GM23338 (cell line): ENCODE measurements around the gene FAXC. TPM values are rescaled to one million over a fixed set of nuclear protein-coding genes. Genes with fewer than 3 reads are reported as not detected.

ENCODE experiments used
- ATAC-seq: fragments of 200-7000 bp; cut with Tn5 transposase; 3 replicates; pipeline ENCODE4 v1.9.1; 2020
- DNase-seq: peaks from one replicate; pipeline ENCODE4 v3.0.0-alpha.2; 2015; ENCODE audit warnings: low spot score
- H2AFZ ChIP-seq: fragments of 200-600 bp; sonication (generic); 2 replicates; pipeline ENCODE4 v1.8.0; 2016; ENCODE audit warnings: antibody characterized with exemption, mild to moderate bottlenecking, moderate library complexity
- H3F3A ChIP-seq: fragments of 200-600 bp; sonication (generic); replicated peaks from 2 replicates; pipeline ENCODE4 v1.8.0; 2017; ENCODE audit warnings: antibody characterized with exemption, mixed run types, low read depth
- H3K27ac ChIP-seq: fragments of 200-600 bp; sonication (generic); 2 replicates; pipeline ENCODE4 v1.6.1; 2016; ENCODE audit warnings: low read depth
- H3K27me3 ChIP-seq: fragments of 200-600 bp; sonication (generic); 2 replicates; pipeline ENCODE4 v1.8.0; 2016; ENCODE audit warnings: mild to moderate bottlenecking, mixed run types, moderate library complexity; ENCODE audit not compliant: insufficient read depth
- H3K36me3 ChIP-seq: fragments of 200-600 bp; sonication (generic); 2 replicates; pipeline ENCODE4 v1.8.0; 2016; ENCODE audit warnings: mild to moderate bottlenecking; ENCODE audit not compliant: insufficient read depth
- H3K4me1 ChIP-seq: fragments of 200-600 bp; sonication (generic); 2 replicates; pipeline ENCODE4 v1.8.0; 2016; ENCODE audit warnings: mild to moderate bottlenecking, moderate library complexity; ENCODE audit not compliant: insufficient read depth
- H3K4me2 ChIP-seq: fragments of 200-600 bp; sonication (generic); 2 replicates; pipeline ENCODE4 v1.7.1; 2017; ENCODE audit warnings: mixed run types
- H3K4me3 ChIP-seq: fragments of 200-600 bp; sonication (generic); 2 replicates; pipeline ENCODE4 v1.6.1; 2016; ENCODE audit warnings: mixed run types
- H3K79me2 ChIP-seq: fragments of 200-600 bp; sonication (generic); replicated peaks from 2 replicates; pipeline ENCODE4 v1.8.0; 2017; ENCODE audit warnings: mild to moderate bottlenecking; ENCODE audit not compliant: insufficient read depth
- H3K9me2 ChIP-seq: fragments of 200-600 bp; sonication (generic); 2 replicates; pipeline ENCODE4 v1.8.0; 2017; ENCODE audit not compliant: insufficient read depth
- H4K20me1 ChIP-seq: fragments of 200-600 bp; sonication (generic); replicated peaks from 2 replicates; pipeline ENCODE4 v1.8.0; 2017; ENCODE audit warnings: mild to moderate bottlenecking; ENCODE audit not compliant: insufficient read depth
- H3K27ac Mint-ChIP-seq: 2 replicates; pipeline ENCODE4 v1.8.0; 2020; ENCODE audit warnings: inconsistent platforms, mild to moderate bottlenecking, moderate library complexity, mixed read lengths
- H3K27me3 Mint-ChIP-seq: 3 replicates; pipeline ENCODE4 v1.8.0; 2022; ENCODE audit warnings: low read depth, mild to moderate bottlenecking, moderate library complexity, mixed read lengths, inconsistent platforms; ENCODE audit not compliant: insufficient read depth, poor library complexity
- H3K36me3 Mint-ChIP-seq: 3 replicates; pipeline ENCODE4 v1.8.0; 2021; ENCODE audit warnings: low read depth, mild to moderate bottlenecking, inconsistent platforms, moderate library complexity, mixed read lengths
- H3K4me1 Mint-ChIP-seq: 3 replicates; pipeline ENCODE4 v1.8.0; 2020; ENCODE audit warnings: mild to moderate bottlenecking, inconsistent platforms, mixed read lengths
- H3K4me3 Mint-ChIP-seq: 3 replicates; pipeline ENCODE4 v1.8.0; 2021; ENCODE audit warnings: moderate library complexity, mild to moderate bottlenecking, inconsistent platforms, mixed read lengths
- H3K9me3 Mint-ChIP-seq: 3 replicates; pipeline ENCODE4 v1.8.0; 2020; ENCODE audit warnings: moderate library complexity, mild to moderate bottlenecking, inconsistent platforms, mixed read lengths
- CREB1 ChIP-seq: fragments of 250-450 bp; sonication (Bioruptor Pico); IDR thresholded peaks from 2 replicates; pipeline ENCODE4 v1.5.0; 2020; ENCODE audit warnings: low read depth, mild to moderate bottlenecking, moderate library complexity
- CTCF ChIP-seq, 2 experiments: fragments of 200-600 bp in 1 of 2; sonication (generic) in 1 of 2; conservative IDR thresholded peaks; 2 replicates each; pipeline versions ENCODE4 v1.5.1 to v1.6.1; 2016 to 2017; ENCODE audit warnings: antibody characterized with exemption in 2 of 2, low read depth in 2 of 2, mild to moderate bottlenecking in 2 of 2, moderate library complexity in 1 of 2
- ETS1 ChIP-seq: IDR thresholded peaks from 2 replicates; pipeline ENCODE4 v1.6.1; 2016; ENCODE audit warnings: antibody characterized with exemption
- EZH2 ChIP-seq: fragments of 200-600 bp; sonication (generic); IDR thresholded peaks from one replicate; pipeline ENCODE4 v1.8.0; 2017; ENCODE audit warnings: antibody characterized with exemption, mild to moderate bottlenecking, low read depth; ENCODE audit not compliant: unreplicated experiment
- EZH2phosphoT487 ChIP-seq: fragments of 200-600 bp; sonication (generic); IDR thresholded peaks from one replicate; pipeline ENCODE4 v1.8.1; 2018; ENCODE audit warnings: antibody characterized with exemption; ENCODE audit not compliant: unreplicated experiment
- JUNB ChIP-seq: IDR thresholded peaks from one replicate; pipeline ENCODE4 v1.6.1; 2016; ENCODE audit warnings: antibody characterized with exemption; ENCODE audit not compliant: unreplicated experiment
- NANOG ChIP-seq: IDR thresholded peaks from 2 replicates; pipeline ENCODE4 v1.6.1; 2016; ENCODE audit warnings: antibody characterized with exemption, borderline replicate concordance
- POLR2AphosphoS5 ChIP-seq: IDR thresholded peaks from 2 replicates; pipeline ENCODE4 v1.6.1; 2016; ENCODE audit warnings: antibody characterized with exemption, low read depth
- REST ChIP-seq: IDR thresholded peaks from one replicate; pipeline ENCODE4 v1.6.1; 2018; ENCODE audit warnings: antibody characterized with exemption; ENCODE audit not compliant: unreplicated experiment
- STAT1 ChIP-seq: IDR thresholded peaks from one replicate; pipeline ENCODE4 v1.6.1; 2016; ENCODE audit warnings: antibody characterized with exemption; ENCODE audit not compliant: unreplicated experiment
- ZNF114 ChIP-seq: fragments of 250-450 bp; sonication (Bioruptor Pico); IDR thresholded peaks from 2 replicates; pipeline ENCODE4 v1.5.0; 2020; ENCODE audit warnings: mild to moderate bottlenecking, moderate library complexity
- ZNF331 ChIP-seq: fragments of 250-450 bp; sonication (Bioruptor Pico); IDR thresholded peaks from 2 replicates; pipeline ENCODE4 v1.5.0; 2020; ENCODE audit warnings: low read depth, mild to moderate bottlenecking, moderate library complexity
- ZNF462 ChIP-seq: fragments of 250-450 bp; sonication (Bioruptor Pico); IDR thresholded peaks from 2 replicates; pipeline ENCODE4 v1.5.0; 2020; ENCODE audit warnings: mild to moderate bottlenecking, moderate library complexity
- polyA plus RNA-seq: library from polyadenylated mRNA; unstranded; fragments of >200 nt; fragmentation: Nextera tagmentation; extraction: Ambion mirVana; gene quantifications from 2 replicates; pipeline ENCODE4 v1.2.1, GENCODE V29; 2016
- total RNA-seq: library from RNA; depleted of rRNA; stranded (reverse); fragments of >200 nt; shearing (Covaris generic); gene quantifications from 2 replicates; pipeline ENCODE4 v1.2.3, GENCODE V29; 2014

The FAXC gene
- total and polyA plus RNA-seq, 2 experiments from 2014 or later: 10.5 to 15.2 TPM

GRCh38 chr6:99310553-99310952 is 38.9 kb downstream of the FAXC start:
- H3K4me1 Mint-ChIP-seq: peaks cover 11% of the 10 kb centered on the region
- no peaks in the 10 kb centered on the region for H4K20me1 ChIP-seq
- TF ChIP-seq ETS1 (no peak), NANOG (no peak), ZNF462 (CRISPR knock-in tag) (no peak), JUNB (no peak), POLR2AphosphoS5 (no peak), EZH2phosphoT487 (no peak), CREB1 (CRISPR knock-in tag) (no peak), ZNF114 (CRISPR knock-in tag) (no peak), CTCF (conservative IDR thresholded peaks at IDR 0.05; ENCODE audit: low read depth in 2 of 2) (no peak), EZH2 (no peak), REST (no peak), ZNF331 (CRISPR knock-in tag) (no peak), STAT1 (no peak)
- H3K27ac ChIP-seq: no peak overlapping the region
- H3F3A ChIP-seq: no peaks in the 10 kb centered on the region
- no peak for ATAC-seq
- H2AFZ ChIP-seq: no peak overlapping the region
- H3K79me2 ChIP-seq: no peaks in the 10 kb centered on the region
- no peak for DNase-seq
- no peaks in the 10 kb centered on the region for H3K9me3 Mint-ChIP-seq
- H3K9me2 ChIP-seq: no peaks in the 10 kb centered on the region
- no peak overlapping the region for H3K4me3 ChIP-seq
- no peaks in the 10 kb centered on the region; the same call in 2 of the 3 replicates for H3K36me3 Mint-ChIP-seq
- no peaks in the 10 kb centered on the region for H3K36me3 ChIP-seq
- no peak overlapping the region for H3K4me3 Mint-ChIP-seq
- H3K27me3 Mint-ChIP-seq: peaks cover 4% of the 10 kb centered on the region
- H3K27me3 ChIP-seq: no peaks in the 10 kb centered on the region
- no peak overlapping the region for H3K27ac Mint-ChIP-seq
- no peak overlapping the region for H3K4me2 ChIP-seq
- peaks cover 10% of the 10 kb centered on the region; the same call in 1 of the 2 replicates for H3K4me1 ChIP-seq
